ENCODE results near the gene ACTR3.

DNA sequence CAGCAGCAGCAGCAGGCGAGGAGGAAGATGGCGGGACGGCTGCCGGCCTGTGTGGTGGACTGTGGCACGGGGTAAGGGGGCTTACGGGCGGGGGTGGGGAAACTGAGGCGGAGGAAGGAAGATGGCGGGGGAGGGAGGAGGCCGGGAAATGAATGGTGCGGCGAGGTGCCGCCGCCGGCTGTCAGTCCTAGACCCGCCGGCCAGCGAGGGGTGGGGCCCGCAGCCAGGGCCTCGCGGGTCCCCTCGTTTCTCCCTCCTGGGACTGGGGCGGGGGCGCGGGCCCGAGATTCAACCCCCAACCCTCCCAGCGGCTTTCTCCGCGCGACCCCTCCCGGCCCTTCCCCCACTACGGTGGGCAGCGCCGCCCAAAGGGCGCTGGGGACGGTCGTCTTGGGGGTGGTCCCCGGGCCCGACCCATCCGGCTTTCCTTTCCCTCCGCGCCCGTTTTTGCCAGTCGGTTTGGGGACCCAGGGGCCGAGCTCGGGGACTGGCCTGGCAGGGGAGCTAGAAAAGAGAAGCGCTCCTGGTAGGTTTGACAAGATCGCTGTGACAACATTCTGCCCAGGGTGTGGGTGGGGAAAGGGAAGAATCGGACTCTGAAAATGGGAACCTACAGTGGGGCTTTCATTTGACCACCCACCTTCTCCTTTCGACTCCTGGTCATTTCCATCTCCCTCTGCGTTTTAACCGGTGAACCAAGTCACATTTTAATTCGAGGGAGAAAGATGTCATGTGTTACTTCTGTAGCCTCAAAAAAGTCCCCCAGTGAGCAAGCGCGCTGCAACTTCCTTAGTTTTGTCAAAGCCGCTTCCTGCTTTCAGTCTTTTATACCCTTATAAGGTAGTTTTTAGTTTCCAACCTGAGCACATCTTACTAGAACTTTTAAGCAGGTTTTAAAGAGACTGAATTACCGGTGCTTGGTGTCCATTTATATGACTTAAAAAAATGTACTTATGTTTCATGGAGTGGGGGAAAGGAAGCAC, 655 bp downstream of the ACTR3 start:
- TF ChIP-seq YY1 (IDR thresholded peaks at IDR 0.05; ENCODE audit: low read depth, low read length) (no peak), CEBPB (IDR thresholded peaks at IDR 0.05; ENCODE audit: low read depth, low read length) (no peak), RAD21 (IDR thresholded peaks at IDR 0.05 in 1 of 2, conservative IDR thresholded peaks at IDR 0.05 in 1 of 2; ENCODE audit: low read depth in 2 of 2, low read length in 2 of 2) (no peak; a peak in 1 of 4 replicates), TAF1 (IDR thresholded peaks at IDR 0.05; ENCODE audit: low read depth, low read length) (peak; percentile 60), PHF8 (conservative IDR thresholded peaks at IDR 0.05; ENCODE audit: low read depth, low read length) (no peak; the same call in none of the 2 replicates), SIN3A (conservative IDR thresholded peaks at IDR 0.05 in 1 of 2, IDR thresholded peaks at IDR 0.05 in 1 of 2; ENCODE audit: low read depth in 1 of 2, low read length in 2 of 2) (peak; percentile 42 to 60; a peak in 1 of 4 replicates), EZH2 (IDR thresholded peaks at IDR 0.05; ENCODE audit: low read depth, low read length, severe bottlenecking) (no peak)
- TF ChIP-seq, protein P1, sequence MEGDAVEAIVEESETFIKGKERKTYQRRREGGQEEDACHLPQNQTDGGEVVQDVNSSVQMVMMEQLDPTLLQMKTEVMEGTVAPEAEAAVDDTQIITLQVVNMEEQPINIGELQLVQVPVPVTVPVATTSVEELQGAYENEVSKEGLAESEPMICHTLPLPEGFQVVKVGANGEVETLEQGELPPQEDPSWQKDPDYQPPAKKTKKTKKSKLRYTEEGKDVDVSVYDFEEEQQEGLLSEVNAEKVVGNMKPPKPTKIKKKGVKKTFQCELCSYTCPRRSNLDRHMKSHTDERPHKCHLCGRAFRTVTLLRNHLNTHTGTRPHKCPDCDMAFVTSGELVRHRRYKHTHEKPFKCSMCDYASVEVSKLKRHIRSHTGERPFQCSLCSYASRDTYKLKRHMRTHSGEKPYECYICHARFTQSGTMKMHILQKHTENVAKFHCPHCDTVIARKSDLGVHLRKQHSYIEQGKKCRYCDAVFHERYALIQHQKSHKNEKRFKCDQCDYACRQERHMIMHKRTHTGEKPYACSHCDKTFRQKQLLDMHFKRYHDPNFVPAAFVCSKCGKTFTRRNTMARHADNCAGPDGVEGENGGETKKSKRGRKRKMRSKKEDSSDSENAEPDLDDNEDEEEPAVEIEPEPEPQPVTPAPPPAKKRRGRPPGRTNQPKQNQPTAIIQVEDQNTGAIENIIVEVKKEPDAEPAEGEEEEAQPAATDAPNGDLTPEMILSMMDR (IDR thresholded peaks at IDR 0.05; ENCODE audit: control extremely low read depth in 1 of 3, insufficient read depth in 1 of 3, low read depth in 1 of 3, low read length in 3 of 3): no peak
